NK-92 (cell line): Measurements from ENCODE around the gene KPNA1.
"Not testable (repeated sequence)": the region's sequence is repeated elsewhere in the genome, so short reads cannot be mapped to it uniquely, and the experiment has no call there.

ENCODE experiments used
- DNase-seq: peaks from one replicate; lab custom pipeline; 2025; ENCODE audit not compliant: unreplicated experiment; lab: John Stamatoyannopoulos, UW

Gene KPNA1

GRCh38 chr3:122520861-122521260 lies 6.1 kb upstream of the KPNA1 start:
- DNase-seq: no peak

- no peak for DNase-seq
These were observed 5.0 kb upstream of the KPNA1 start for GRCh38 chr3:122519693-122520092.

- DNase-seq: no peak
These were observed 2.2 kb upstream of the KPNA1 start for GRCh38 chr3:122516846-122517360.

- DNase-seq: no peak
These were observed 1.1 kb upstream of the KPNA1 start for GRCh38 chr3:122515870-122516269.

GRCh38 chr3:122515020-122515468 lies 305 bp upstream of the KPNA1 start:
- DNase-seq: no peak

GRCh38 chr3:122513386-122514122 lies 1.2 kb downstream of the KPNA1 start:
- DNase-seq: no peak

GRCh38 chr3:122512284-122512683 lies 2.5 kb downstream of the KPNA1 start:
- DNase-seq: no peak

GRCh38 chr3:122510878-122511535 lies 3.7 kb downstream of the KPNA1 start:
- DNase-seq: no peak

GRCh38 chr3:122508944-122509343 lies 5.8 kb downstream of the KPNA1 start:
- DNase-seq: not testable (repeated sequence)

GRCh38 chr3:122508135-122508914 lies 6.4 kb downstream of the KPNA1 start:
- DNase-seq: no peak

GRCh38 chr3:122506450-122506849 lies 8.3 kb downstream of the KPNA1 start:
- DNase-seq: no peak

- DNase-seq: no peak
These were observed 9.1 kb downstream of the KPNA1 start for GRCh38 chr3:122505676-122506075.

- no peak for DNase-seq
These were observed 11.8 kb downstream of the KPNA1 start for GRCh38 chr3:122502941-122503340.

GRCh38 chr3:122502139-122502538 lies 12.6 kb downstream of the KPNA1 start:
- no peak for DNase-seq

- DNase-seq: not testable (repeated sequence)
These were observed 13.8 kb downstream of the KPNA1 start for GRCh38 chr3:122500964-122501363.

GRCh38 chr3:122498152-122498551 lies 16.6 kb downstream of the KPNA1 start:
- DNase-seq: no peak

- DNase-seq: no peak
These were observed 17.3 kb downstream of the KPNA1 start for GRCh38 chr3:122497425-122497824.

- no peak for DNase-seq
These were observed 18.2 kb downstream of the KPNA1 start for GRCh38 chr3:122496508-122496907.

GRCh38 chr3:122493296-122493695 lies 21.4 kb downstream of the KPNA1 start:
- no peak for DNase-seq

- DNase-seq: no peak
These were observed 26.3 kb downstream of the KPNA1 start for GRCh38 chr3:122488262-122488973.

- no peak for DNase-seq
These were observed 29.8 kb downstream of the KPNA1 start for GRCh38 chr3:122484985-122485384.
